Limb (tissue), 2 donors: Measurements from ENCODE around the gene RBMS3.
"Not testable (repeated sequence)": the region's sequence is repeated elsewhere in the genome, so short reads cannot be mapped to it uniquely, and the experiment has no call there.

Experiments
- DNase-seq, 2 donors: peaks; one replicate each; pipeline ENCODE4 v3.0.0-alpha.2; 2016; ENCODE audit errors: extremely low spot score in 2 of 2

Gene RBMS3

GRCh38 chr3:29311795-29312194, 30.9 kb downstream of the RBMS3 start:
- DNase-seq: no peak

- no peak for DNase-seq
Measured at GRCh38 chr3:29312395-29312794, 31.5 kb downstream of the RBMS3 start.

DNA sequence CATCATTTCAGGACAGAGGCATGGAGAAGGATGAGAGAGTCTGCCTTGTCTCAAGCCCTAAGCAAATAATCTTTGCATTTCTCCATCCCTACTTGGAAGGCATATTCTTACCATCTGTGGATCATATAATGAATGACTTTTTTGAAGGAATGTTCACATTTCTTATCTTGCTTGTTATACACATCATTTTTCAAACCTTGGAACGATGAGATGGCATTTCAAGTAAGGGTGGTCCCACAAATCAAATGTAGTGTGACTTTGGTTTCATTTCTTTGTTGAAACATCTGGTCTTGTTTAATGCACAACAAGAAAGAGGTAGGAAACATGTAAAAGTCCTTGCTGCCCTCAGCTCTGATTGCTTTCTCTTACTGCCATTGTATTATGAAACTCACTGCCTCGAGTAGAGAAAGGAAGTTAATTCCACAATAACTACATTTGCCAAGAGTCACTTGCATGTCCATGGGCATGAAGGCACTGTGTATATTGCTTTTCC, 32.1 kb downstream of the RBMS3 start:
- no peak for DNase-seq

GRCh38 chr3:29313981-29314726, 33.3 kb downstream of the RBMS3 start:
- no peak for DNase-seq

DNA sequence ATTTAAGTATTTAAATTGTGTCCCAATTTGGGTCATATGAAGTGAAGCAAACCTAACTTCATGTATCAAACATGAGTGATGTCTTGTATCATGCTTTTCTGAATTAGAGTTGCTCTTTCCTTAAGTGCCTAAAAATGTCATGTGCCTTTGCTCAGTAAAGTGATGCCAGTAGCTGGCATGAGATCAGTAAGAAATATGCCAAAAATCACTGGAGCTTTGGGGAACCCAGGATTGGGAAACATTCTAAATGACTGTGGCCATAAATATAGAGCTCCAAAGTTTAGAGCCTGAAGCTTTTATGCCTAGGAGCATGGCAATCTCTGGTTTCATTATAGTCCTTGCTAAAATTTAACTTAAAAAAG, 33.8 kb downstream of the RBMS3 start:
- DNase-seq: no peak

DNA sequence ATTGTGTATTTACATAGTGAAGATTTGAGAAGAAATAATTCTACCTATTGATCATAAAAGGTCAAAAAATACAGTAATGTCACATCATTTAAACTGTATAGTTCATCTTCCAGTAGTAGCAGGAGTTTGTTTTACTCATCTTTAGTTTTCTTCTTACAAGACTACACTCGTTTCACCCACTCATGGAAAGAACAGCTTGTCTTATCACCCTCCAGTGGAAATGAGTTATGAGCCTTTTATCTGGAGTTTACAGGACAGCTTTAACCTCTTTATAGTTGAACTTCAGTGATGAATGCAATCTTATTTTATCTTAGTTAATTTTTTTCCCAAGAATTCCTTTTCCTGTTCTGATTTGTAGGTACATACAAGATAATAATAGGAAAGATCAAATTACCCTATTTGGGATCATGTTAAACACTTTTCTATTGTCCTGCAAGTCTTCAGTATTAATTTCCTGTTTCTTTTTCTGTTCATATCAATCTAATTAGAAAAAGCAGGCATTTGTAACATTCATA, 36.8 kb downstream of the RBMS3 start:
- no peak for DNase-seq

DNA sequence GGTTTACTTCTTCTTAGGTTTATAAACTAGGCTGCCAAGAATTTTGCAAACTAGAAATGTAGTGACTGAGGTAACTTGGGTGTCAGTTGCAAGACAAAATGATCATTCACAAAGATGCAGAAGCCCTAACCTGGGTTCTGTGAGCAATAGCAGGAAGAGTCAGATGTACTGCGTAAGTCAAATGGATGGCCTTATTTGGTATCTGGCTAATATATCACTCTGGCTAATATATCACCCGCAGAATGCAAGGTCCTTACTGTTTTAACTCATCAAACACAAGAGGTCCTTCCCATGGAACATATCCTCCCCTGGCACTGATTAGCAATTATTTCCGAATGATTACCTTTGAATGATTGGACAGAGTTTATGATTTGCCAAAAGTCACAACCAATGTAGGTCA, 37.4 kb downstream of the RBMS3 start:
- no peak for DNase-seq

DNA sequence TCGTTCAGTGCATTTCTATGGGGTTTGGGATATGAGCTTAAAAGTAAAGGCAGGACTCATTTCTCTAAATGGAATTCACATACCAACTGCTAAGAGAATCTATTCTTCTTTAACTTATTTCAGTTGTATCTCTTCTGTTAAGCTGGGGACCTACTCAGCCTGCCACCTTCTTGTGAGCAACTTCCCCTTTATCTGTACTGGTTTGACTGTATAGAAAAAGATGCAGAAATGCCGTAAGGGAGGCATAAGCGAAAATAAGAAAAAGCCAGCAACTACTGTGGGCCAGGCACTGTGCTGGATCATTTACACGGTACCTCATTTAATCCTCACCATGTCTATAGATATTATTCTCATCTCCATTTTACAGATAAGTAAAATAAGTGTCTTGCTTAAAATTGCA, 38.4 kb downstream of the RBMS3 start:
- no peak for DNase-seq

GRCh38 chr3:29319798-29320197, 38.9 kb downstream of the RBMS3 start:
- DNase-seq: no peak

GRCh38 chr3:29322586-29322985, 41.7 kb downstream of the RBMS3 start:
- no peak for DNase-seq

GRCh38 chr3:29324180-29324651, 43.3 kb downstream of the RBMS3 start:
- no peak for DNase-seq

- DNase-seq: not testable (repeated sequence)
Measured at GRCh38 chr3:29326540-29326939, 45.7 kb downstream of the RBMS3 start.

GRCh38 chr3:29329986-29330890, 49.4 kb downstream of the RBMS3 start:
- no peak for DNase-seq

DNA sequence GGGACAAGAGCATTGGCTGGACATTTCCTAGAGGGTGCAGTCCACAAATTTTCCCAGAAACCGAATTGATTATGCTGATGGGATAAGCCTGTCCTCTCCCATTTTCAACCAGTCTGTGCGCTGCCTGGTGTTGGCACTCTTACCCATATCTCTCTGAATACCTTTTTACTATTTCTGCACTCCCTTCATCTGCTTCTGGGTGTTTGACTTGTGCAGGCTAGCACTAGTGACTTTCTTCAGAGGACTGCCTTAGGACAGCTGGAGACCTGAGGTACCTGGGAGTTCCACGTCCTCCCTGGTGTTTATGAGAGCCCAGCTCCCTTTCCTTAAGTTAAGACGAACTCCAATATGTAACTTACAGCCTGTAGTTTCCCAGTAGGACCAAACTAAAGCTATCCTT, 50.2 kb downstream of the RBMS3 start:
- DNase-seq: no peak

- DNase-seq: no peak
Measured at GRCh38 chr3:29331456-29332194, 50.8 kb downstream of the RBMS3 start.

DNA sequence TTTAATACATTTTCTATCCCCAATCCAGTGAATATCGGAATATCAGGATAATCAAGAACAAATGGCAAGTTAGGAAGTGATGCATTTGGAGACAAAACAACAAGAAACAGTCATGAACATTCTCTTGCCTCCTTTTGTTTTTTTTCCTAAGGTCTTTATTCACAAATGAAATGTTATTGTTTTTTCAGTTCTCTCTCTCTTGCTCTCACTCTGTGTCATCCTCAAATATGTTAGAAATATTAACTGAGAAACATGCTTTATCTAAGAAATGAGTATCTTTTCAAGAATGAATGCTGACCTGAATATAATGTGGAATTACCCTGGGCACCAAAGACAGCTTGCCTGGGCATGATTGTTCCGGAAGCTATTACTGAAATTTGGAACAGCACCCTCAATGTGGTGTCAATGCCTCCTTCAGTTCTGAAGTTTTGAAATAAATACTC, 51.3 kb downstream of the RBMS3 start:
- DNase-seq: no peak

DNA sequence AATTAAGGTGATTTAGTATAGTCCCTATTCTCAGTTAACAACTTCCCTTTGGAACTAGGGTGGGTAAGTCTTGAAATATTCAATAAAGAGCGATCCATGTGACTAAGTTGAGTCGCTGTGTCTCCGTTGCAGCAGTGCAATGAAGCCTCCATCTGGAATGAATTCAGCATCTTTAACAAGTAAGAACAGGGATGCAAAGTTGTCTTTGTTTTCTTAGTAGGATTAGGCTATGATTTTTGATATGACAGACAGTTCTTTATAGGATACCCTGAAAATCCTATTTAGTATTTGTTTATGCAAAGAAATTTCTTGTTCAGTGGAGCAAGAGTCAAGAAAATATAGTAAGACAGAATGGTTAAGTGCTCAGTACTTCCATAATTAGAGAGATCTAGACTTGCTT, 52.7 kb downstream of the RBMS3 start:
- no peak for DNase-seq

DNA sequence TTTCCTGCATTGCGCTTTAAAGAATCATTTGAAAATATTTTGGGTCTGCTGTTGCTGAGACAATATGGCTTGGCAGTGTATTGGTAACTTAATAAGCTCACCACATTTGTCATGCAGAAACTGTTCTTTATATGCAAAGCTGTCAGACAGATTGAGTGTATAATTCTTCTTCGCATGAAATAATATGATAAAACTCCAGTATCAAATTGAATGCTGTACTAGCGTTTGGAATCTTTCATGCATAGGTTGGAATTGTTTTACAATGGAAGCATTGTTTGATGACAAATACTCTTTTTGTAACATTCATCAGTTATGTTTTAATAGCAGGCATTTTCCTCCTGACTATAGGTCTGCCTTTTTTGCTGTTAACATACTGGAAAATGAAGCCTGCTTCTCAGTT, 53.8 kb downstream of the RBMS3 start:
- peak in 1 of 2 donors; percentile 64 for DNase-seq

GRCh38 chr3:29335438-29335837, 54.6 kb downstream of the RBMS3 start:
- DNase-seq: peak; percentile 86 to 98

GRCh38 chr3:29335943-29336342, 55.1 kb downstream of the RBMS3 start:
- DNase-seq: no peak

GRCh38 chr3:29337565-29337964, 56.7 kb downstream of the RBMS3 start:
- DNase-seq: no peak
